NCI-H446 treated with DMSO at 0.1 percent for 48 hours (cell line): ENCODE measurements around the gene MRPL3.

Source experiments
- DNase-seq: peaks from one replicate; lab custom pipeline; 2025; lab: John Stamatoyannopoulos, UW

Gene MRPL3

DNA sequence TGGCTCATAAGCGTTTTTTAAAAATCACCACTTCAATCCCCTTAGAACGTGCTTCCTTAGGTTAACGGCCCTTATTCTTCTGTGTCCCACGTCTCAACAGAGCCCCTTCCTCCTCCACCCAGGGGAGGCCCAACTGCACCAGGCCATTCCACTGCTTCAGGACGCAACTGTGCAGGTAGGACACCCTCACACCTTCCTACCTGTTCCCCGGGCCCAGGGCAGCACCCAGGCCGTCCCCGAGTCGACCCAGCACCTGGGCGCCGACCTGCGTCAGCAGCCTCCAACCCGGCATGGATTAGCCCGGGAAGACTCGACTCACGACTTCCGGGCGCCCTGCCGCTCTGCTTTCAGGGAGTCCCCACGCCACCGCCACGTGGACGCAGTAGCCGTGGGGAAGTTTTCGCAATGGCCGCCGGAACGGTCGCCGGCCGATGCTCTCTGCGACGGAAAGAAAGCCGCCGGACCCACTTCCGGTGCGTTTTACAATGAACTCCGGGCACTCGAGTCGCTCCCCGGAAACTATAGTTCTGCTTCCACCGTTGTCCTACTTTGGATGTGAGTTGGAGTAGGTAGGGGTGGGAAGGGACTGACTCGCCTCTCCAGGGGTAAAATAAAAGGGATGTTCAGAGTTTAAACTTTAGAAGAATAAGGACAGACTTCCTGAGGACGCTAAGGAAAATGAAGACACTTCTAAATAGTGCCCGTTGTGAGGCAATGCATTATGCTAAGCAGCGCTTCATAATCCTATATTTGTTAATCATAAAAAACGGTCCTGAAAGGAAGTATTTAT, at the start of gene MRPL3:
Gene MRPL3, minus strand, starts transcription at position 442 of the 790 bp plus-strand sequence. Its CDS starts 150 bp downstream, at position 292.
- peak; percentile 87 for DNase-seq

DNA sequence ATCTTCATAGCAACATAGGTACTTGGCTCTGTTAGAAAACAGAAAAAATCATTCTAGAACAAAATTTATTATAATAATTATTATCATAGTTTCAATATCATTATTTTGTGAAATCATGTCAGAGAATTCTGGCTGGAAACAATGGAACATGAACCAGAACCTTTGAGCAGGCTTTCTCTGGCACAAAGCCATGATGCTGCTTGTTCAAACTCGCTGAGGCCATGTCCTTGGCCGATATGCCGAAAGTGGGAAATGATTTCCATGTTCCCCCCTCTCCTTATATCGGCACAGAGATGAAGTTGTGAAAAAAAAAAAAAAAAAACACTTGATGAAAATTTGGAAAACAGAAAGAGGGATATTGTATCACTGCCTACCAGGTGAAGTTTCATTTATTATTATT, 49.0 kb upstream of the MRPL3 start:
- DNase-seq: no peak

- peak; percentile 48 for DNase-seq
Measured at GRCh38 chr3:131550562-131551465, 48.0 kb upstream of the MRPL3 start.

DNA sequence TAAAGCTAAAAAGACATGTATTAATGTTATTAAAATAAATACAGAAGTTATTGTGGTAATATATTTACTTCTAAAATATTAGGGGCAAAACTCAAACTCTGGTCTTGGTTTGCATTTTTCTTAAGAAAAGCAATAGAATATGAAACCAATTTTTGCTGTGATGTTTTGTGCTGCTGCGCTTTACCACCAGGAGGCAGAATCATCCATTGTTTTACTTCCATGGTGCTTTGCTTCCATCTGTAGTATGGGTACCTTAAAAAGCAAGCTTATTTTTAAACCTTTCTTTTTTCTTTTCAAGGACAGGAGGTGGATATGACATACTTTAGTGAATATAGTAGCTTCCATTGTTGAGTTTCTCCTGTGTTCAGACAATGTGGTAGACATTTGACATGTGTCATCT, 46.6 kb upstream of the MRPL3 start:
- no peak for DNase-seq

DNA sequence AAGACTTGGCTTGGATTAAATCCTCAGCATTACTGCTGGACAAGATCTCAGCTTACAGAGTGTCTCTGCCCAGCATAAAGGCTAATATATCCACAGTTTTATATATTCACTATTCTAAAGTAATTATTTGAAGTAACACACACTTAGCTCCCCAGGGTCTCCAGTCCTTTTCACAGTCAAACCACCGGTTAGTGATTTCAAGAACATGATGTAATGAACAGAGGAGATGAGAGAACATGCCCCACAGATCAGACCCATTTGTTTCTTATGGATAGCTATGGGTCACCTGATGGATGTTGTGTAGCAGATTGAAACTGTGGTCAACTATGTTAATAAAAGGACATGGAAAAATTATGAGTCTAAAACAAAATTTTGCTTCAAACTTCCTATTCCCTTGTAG, 44.8 kb upstream of the MRPL3 start:
- no peak for DNase-seq

DNA sequence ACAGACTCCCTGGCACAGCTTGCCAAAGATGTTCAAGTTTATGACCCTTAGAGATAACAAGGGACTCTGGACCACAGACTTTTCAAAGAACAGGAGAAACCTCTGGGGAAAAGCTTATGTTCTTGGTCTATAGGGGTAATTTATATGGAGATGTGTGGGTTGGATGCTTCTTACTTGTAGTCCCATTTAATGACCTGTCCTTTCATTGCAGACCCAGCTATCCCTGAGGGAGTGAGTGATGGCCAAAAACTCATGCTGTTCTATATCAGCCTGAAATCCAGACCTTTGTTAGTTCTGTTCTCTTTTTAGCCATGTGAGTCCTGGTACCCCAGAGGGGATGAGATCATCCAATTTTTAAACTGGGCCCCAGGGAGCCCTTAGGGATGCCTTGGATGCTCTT, 43.7 kb upstream of the MRPL3 start:
- no peak for DNase-seq

GRCh38 chr3:131544557-131544956, 41.8 kb upstream of the MRPL3 start:
- no peak for DNase-seq

- peak; percentile 76 for DNase-seq
Measured at GRCh38 chr3:131543714-131544113, 40.9 kb upstream of the MRPL3 start.

DNA sequence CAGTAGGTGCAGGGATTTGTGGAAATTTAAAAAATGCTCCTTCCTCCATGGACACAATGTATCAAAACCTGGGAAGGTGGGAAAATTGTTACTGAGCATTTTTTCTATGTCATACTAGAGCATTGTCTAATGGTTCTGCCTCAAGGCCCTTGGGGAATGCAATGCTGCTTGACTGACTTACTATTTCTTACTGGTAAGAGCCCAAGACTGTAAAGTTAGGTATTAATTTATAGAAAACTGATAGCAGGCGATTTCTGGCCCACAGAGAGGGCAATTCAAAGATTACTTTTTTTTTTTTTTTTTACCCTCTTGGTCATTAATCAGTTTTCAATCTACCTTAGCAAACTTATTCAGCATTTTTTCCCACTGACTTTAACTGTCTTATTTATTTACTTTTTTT, 38.5 kb upstream of the MRPL3 start:
- DNase-seq: no peak

GRCh38 chr3:131540821-131541220, 38.0 kb upstream of the MRPL3 start:
- no peak for DNase-seq

- no peak for DNase-seq
Measured at GRCh38 chr3:131540143-131540542, 37.4 kb upstream of the MRPL3 start.

DNA sequence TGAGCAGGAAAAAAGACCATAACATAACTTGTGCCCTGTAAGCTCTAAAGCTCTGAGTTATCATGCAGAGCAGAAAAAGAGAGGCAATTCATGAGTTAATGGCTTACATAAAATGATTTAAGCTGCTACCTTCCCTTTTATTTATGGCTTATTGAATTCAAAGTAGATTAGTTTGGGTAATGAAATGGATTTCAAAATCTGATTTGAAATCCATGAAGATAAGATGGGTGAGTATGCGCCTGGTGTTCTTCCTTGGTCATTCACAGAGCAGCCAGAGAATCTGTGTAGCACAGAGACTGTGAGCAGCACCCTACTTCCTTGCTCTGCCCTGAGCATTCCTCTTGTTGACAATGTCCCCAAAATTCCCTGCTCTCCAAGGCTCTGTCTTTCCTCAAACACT, 36.2 kb upstream of the MRPL3 start:
- no peak for DNase-seq

DNA sequence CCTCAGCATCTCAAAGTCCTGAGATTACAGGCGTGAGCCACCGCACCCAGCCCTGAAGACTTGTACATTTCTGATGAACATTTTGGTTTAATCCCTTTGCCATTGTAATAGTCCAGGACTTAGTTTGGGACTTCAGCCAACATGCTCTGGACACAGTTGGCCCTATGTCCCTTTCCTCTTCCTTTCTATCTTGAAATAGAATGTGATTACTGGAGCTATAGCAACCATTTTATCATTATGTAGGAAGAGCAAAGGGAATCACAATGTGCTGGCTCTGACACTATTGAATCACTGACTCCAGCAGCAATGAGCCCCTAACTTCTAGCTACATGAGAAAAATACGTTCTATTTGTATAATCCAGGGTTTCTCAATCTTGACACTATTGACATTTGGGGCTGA, 34.8 kb upstream of the MRPL3 start:
- no peak for DNase-seq

- DNase-seq: peak; percentile 19
Measured at GRCh38 chr3:131535596-131535995, 32.8 kb upstream of the MRPL3 start.

DNA sequence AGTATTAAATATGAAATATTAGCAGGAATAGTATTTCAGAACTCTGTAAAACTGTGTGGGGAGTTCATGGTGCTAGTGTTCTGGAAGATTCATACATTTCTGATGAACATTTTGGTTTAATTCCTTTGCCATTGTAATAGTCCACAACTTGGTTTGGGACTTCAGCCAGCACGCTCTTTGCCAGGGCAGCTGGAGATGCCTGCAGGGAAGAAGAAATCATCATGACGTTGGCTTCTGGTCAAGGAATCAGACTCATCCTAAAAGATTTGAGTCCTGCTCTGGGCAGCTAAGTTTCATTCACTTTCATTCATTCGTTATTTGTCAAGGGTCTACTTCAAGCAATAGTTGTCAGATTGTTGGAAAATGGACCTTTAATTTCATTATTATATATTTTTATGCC, 32.4 kb upstream of the MRPL3 start:
- peak; percentile 66 for DNase-seq

- DNase-seq: no peak
Measured at GRCh38 chr3:131532645-131533044, 29.9 kb upstream of the MRPL3 start.

DNA sequence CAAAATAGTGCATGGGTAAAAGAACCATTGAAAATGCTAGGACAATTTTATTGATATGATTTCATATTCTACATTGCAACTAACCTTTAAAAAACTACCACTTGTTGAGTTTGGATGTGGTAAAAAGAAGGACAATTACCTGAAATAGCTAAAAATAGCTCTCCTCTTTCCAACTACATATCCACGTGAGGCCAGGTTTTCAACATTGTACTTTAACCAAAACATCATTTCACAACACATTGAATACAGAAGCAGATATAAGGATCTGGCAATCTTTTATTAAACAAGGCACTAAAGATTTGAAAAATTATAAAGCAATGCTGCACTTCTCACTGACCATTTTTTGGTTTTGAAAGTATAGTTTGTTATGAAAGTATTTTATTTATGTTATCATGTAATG, 28.1 kb upstream of the MRPL3 start:
- no peak for DNase-seq

DNA sequence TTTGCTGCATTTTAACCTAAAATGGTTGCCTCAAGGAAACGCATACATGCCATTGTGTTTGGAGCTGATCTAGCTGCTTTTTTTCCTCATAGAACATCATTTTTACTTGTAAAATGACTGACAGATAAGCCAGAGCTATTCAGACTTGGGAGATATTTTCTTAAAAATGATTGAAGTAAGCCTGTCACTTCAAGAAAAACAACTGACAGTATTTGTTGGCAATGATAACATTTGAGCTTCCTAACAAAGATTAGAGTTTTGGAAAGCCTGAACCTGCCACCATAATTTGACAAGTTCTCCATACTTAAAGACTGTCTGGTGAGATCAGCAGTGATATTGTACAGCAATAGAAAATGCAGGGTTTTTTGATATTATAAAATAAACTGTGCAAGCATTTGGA, 27.6 kb upstream of the MRPL3 start:
- DNase-seq: no peak

DNA sequence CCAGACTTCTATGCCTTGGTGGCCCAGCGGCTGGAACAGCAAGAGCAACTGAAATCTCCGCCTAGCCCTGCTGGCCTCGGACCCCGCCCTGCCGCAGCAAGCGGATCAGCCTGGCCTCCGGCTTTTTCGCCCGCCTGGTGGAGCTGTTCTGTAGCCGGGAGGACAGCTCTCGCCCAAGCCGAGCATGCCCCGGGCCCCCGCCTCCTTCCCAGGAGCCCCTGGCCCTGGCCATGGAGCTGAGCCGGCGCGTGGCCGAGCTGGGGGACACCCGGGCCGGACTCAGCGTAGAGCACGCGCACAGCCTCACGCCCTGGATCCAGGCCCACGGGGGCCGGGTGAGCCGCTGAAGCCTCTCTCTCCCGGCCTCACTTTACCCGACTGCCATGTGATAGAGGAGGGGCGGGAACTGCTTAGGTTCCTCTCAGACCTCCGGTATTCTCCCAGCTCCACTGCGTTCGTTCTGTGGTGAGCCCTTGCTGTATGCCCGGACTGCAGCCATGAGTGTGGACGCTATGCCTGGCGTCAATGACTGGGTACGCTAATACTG, 24.1 kb upstream of the MRPL3 start:
- DNase-seq: peak; percentile 28

GRCh38 chr3:131518680-131519079, 15.9 kb upstream of the MRPL3 start:
- DNase-seq: no peak

DNA sequence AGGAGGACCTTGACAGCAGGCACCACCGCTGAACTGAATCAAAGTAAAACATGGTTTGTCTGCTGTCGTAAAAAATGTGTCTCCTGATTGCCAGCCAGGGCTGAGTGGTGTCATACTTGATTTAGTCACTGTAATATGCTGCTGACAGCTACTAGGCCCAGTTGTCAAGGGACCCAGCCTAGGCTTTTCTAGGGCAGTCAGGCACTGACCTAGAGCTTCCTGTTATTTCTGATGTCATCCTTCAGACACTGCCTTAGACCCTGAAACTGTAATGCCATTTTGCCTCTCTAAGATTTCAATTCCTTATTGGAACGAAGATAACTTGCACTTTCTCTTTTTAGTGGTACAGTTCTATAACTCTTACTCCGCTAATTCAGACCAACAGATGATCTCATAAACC, 2.6 kb upstream of the MRPL3 start:
- DNase-seq: no peak

GRCh38 chr3:131503320-131503635, 507 bp upstream of the MRPL3 start:
- peak; percentile 43 for DNase-seq

GRCh38 chr3:131501949-131502348, 822 bp downstream of the MRPL3 start:
- DNase-seq: no peak
